Subcutaneous adipose tissue (tissue), 4 donors: Measurements from ENCODE around the gene CCNI2. TPM values are rescaled to one million over a fixed set of nuclear protein-coding genes. Genes with fewer than 3 reads are reported as not detected.

Experiments
- CTCF ChIP-seq: fragments of 450-650 bp; IDR thresholded peaks from one replicate; pipeline ENCODE4 v1.5.1; 2016; ENCODE audit warnings: low read depth, mild to moderate bottlenecking, control low read depth, antibody characterized with exemption, moderate library complexity
- total RNA-seq, 4 donors: library from RNA; depleted of rRNA; stranded (reverse); fragments of >200 nt; gene quantifications; one replicate each; pipeline ENCODE4 v1.1.0, GENCODE V29; 2016

Gene CCNI2
- total RNA-seq, 4 donors from 2014 or later: not detected

- no peak for TF ChIP-seq CTCF
Observed at GRCh38 chr5:132763181-132764036, 16.2 kb downstream of the CCNI2 start.

- TF ChIP-seq CTCF: no peak
Observed at GRCh38 chr5:132764051-132764450, 16.8 kb downstream of the CCNI2 start.

- TF ChIP-seq CTCF: no peak
Observed at GRCh38 chr5:132764671-132765238, 17.5 kb downstream of the CCNI2 start.

- TF ChIP-seq CTCF: no peak
Observed at GRCh38 chr5:132765311-132766019, 18.2 kb downstream of the CCNI2 start.

GRCh38 chr5:132766020-132766805 is 19.0 kb downstream of the CCNI2 start:
- TF ChIP-seq CTCF: no peak

GRCh38 chr5:132766806-132767055 is 19.5 kb downstream of the CCNI2 start:
- TF ChIP-seq CTCF: no peak

GRCh38 chr5:132767150-132767549 is 19.9 kb downstream of the CCNI2 start:
- TF ChIP-seq CTCF: no peak
